Ishikawa (cell line): ENCODE results near the gene BANF2.

Experiments used
- CEBPB ChIP-seq: IDR thresholded peaks from 2 replicates; pipeline ENCODE4 v1.6.1; 2012
- CREB1 ChIP-seq: IDR thresholded peaks from 2 replicates; pipeline ENCODE4 v1.6.1; 2012; ENCODE audit warnings: low read depth
- EGR1 ChIP-seq: IDR thresholded peaks from 2 replicates; pipeline ENCODE4 v1.6.1; 2012
- EP300 ChIP-seq: IDR thresholded peaks from 2 replicates; pipeline ENCODE4 v1.6.1; 2012; ENCODE audit warnings: borderline replicate concordance
- FOXM1 ChIP-seq: IDR thresholded peaks from 2 replicates; pipeline ENCODE4 v1.6.1; 2012; ENCODE audit warnings: low read depth, borderline replicate concordance
- MAX ChIP-seq: IDR thresholded peaks from 2 replicates; pipeline ENCODE4 v1.6.1; 2012
- NFIC ChIP-seq: IDR thresholded peaks from 2 replicates; pipeline ENCODE4 v1.6.1; 2012
- RAD21 ChIP-seq: IDR thresholded peaks from 2 replicates; pipeline ENCODE4 v1.6.1; 2012; ENCODE audit warnings: low read depth
- REST ChIP-seq: IDR thresholded peaks from 2 replicates; pipeline ENCODE4 v1.6.1; 2012; ENCODE audit warnings: low read depth, mild to moderate bottlenecking
- TAF1 ChIP-seq: IDR thresholded peaks from 2 replicates; pipeline ENCODE4 v1.6.1; 2012; ENCODE audit warnings: low read depth, mild to moderate bottlenecking
- TCF12 ChIP-seq: IDR thresholded peaks from 2 replicates; pipeline ENCODE4 v1.6.1; 2012; ENCODE audit warnings: low read depth
- TEAD4 ChIP-seq: IDR thresholded peaks from 2 replicates; pipeline ENCODE4 v1.6.1; 2012
- USF1 ChIP-seq: IDR thresholded peaks from 2 replicates; pipeline ENCODE4 v1.6.1; 2012
- YY1 ChIP-seq: IDR thresholded peaks from 2 replicates; pipeline ENCODE4 v1.6.1; 2012; ENCODE audit warnings: low read depth
- ZBTB7A ChIP-seq: IDR thresholded peaks from 2 replicates; pipeline ENCODE4 v1.6.1; 2012; ENCODE audit warnings: low read depth

BANF2 gene

GRCh38 chr20:17721802-17722486 lies 22.2 kb downstream of the BANF2 start:
- no peak for TF ChIP-seq MAX
- no peak for TF ChIP-seq RAD21

- no peak for TF ChIP-seq MAX
- no peak for TF ChIP-seq EP300
- TF ChIP-seq TEAD4, result no peak
- TF ChIP-seq TCF12, result no peak
- no peak for TF ChIP-seq YY1
- no peak for TF ChIP-seq USF1
- TF ChIP-seq EGR1, result no peak
- no peak for TF ChIP-seq TAF1
- no peak for TF ChIP-seq FOXM1
- no peak for TF ChIP-seq ZBTB7A
- TF ChIP-seq REST, result no peak
- TF ChIP-seq CREB1, result no peak
- no peak for TF ChIP-seq CEBPB
- no peak for TF ChIP-seq RAD21
- no peak for TF ChIP-seq NFIC
These were observed 22.9 kb downstream of the BANF2 start for GRCh38 chr20:17722493-17723300.

- no peak for TF ChIP-seq NFIC
- TF ChIP-seq EGR1, result no peak
- no peak for TF ChIP-seq EP300
- TF ChIP-seq FOXM1, result no peak
- TF ChIP-seq TEAD4, result no peak
- TF ChIP-seq TAF1, result no peak
- no peak for TF ChIP-seq USF1
- no peak for TF ChIP-seq RAD21
- TF ChIP-seq ZBTB7A, result no peak
- no peak for TF ChIP-seq CREB1
- no peak for TF ChIP-seq CEBPB
- TF ChIP-seq REST, result no peak
- TF ChIP-seq TCF12, result no peak
- TF ChIP-seq YY1, result no peak
- no peak for TF ChIP-seq MAX
These were observed 23.5 kb downstream of the BANF2 start for GRCh38 chr20:17723301-17723691.

- no peak for TF ChIP-seq CREB1
- no peak for TF ChIP-seq REST
- TF ChIP-seq TEAD4, result no peak
- TF ChIP-seq NFIC, result no peak
- no peak for TF ChIP-seq TAF1
- no peak for TF ChIP-seq MAX
- TF ChIP-seq TCF12, result no peak
- no peak for TF ChIP-seq CEBPB
- TF ChIP-seq USF1, result no peak
- TF ChIP-seq RAD21, result no peak
- no peak for TF ChIP-seq EGR1
- no peak for TF ChIP-seq YY1
- no peak for TF ChIP-seq ZBTB7A
- TF ChIP-seq FOXM1, result no peak
These were observed 25.5 kb downstream of the BANF2 start for GRCh38 chr20:17725094-17725835.
